H9 (cell line): ENCODE results near the gene TTC27. TPM values are rescaled to one million over a fixed set of nuclear protein-coding genes. Genes with fewer than 3 reads are reported as not detected.

ENCODE experiments used
- DNase-seq: peaks from one replicate; pipeline ENCODE4 v3.0.0-alpha.2; 2017
- H2AFZ ChIP-seq: one replicate; pipeline ENCODE4 v1.6.1; 2013; ENCODE audit warnings: mild to moderate bottlenecking, low read length, control low read depth, moderate library complexity
- H2AK5ac ChIP-seq: 2 replicates; pipeline ENCODE4 v1.6.1; 2013; ENCODE audit warnings: low read length, control low read depth, mixed read lengths; ENCODE audit not compliant: insufficient read length
- H2BK120ac ChIP-seq: one replicate; pipeline ENCODE4 v1.6.1; 2013; ENCODE audit warnings: low read depth, mild to moderate bottlenecking, low read length, control low read depth, inconsistent platforms; ENCODE audit not compliant: poor library complexity, severe bottlenecking
- H2BK12ac ChIP-seq: 2 replicates; pipeline ENCODE4 v1.6.1; 2013; ENCODE audit warnings: low read length, control low read depth, mixed read lengths, low read depth; ENCODE audit not compliant: insufficient read length
- H2BK15ac ChIP-seq: 2 replicates; pipeline ENCODE4 v1.6.1; 2013; ENCODE audit warnings: low read depth, low read length, control low read depth
- H2BK20ac ChIP-seq: one replicate; pipeline ENCODE4 v1.6.1; 2013; ENCODE audit warnings: low read depth, mild to moderate bottlenecking, low read length, control low read depth, inconsistent platforms; ENCODE audit not compliant: poor library complexity, severe bottlenecking
- H2BK5ac ChIP-seq: 2 replicates; pipeline ENCODE4 v1.6.1; 2013; ENCODE audit warnings: low read length, control low read depth, mixed read lengths; ENCODE audit not compliant: insufficient read length
- H3K14ac ChIP-seq: 2 replicates; pipeline ENCODE4 v1.6.1; 2013; ENCODE audit warnings: low read length, control low read depth; ENCODE audit not compliant: insufficient read depth
- H3K18ac ChIP-seq: 2 replicates; pipeline ENCODE4 v1.6.1; 2013; ENCODE audit warnings: low read depth, mild to moderate bottlenecking, mixed read lengths, low read length, control low read depth; ENCODE audit not compliant: insufficient read length
- H3K23ac ChIP-seq: 2 replicates; pipeline ENCODE4 v1.6.1; 2013; ENCODE audit warnings: low read length, control low read depth, mixed read lengths, low read depth; ENCODE audit not compliant: insufficient read length
- H3K23me2 ChIP-seq: 2 replicates; pipeline ENCODE4 v1.6.1; 2013; ENCODE audit warnings: low read depth, mild to moderate bottlenecking, mixed read lengths, low read length, control low read depth; ENCODE audit not compliant: insufficient read length, poor library complexity, severe bottlenecking
- H3K27ac ChIP-seq: 2 replicates; pipeline ENCODE4 v1.5.1; 2013; ENCODE audit warnings: low read length, control low read depth, mixed read lengths, low read depth; ENCODE audit not compliant: insufficient read length
- H3K27me3 ChIP-seq: 2 replicates; pipeline ENCODE4 v1.6.1; 2013; ENCODE audit warnings: low read length, control low read depth, inconsistent platforms; ENCODE audit not compliant: insufficient read depth
- H3K4ac ChIP-seq: 2 replicates; pipeline ENCODE4 v1.6.1; 2013; ENCODE audit warnings: low read depth, mild to moderate bottlenecking, control low read depth, inconsistent platforms, low read length, moderate library complexity
- H3K4me1 ChIP-seq: 2 replicates; pipeline ENCODE4 v1.6.1; 2013; ENCODE audit warnings: low read length, control low read depth, inconsistent platforms; ENCODE audit not compliant: insufficient read depth
- H3K4me2 ChIP-seq: 2 replicates; pipeline ENCODE4 v1.6.1; 2013; ENCODE audit warnings: low read length, control low read depth, mixed read lengths; ENCODE audit not compliant: insufficient read length, insufficient read depth
- H3K56ac ChIP-seq: 2 replicates; pipeline ENCODE4 v1.6.1; 2013; ENCODE audit warnings: low read depth, mild to moderate bottlenecking, mixed read lengths, low read length, control low read depth; ENCODE audit not compliant: insufficient read length
- H3K79me1 ChIP-seq: 2 replicates; pipeline ENCODE4 v1.6.1; 2013; ENCODE audit warnings: low read depth, mild to moderate bottlenecking, moderate library complexity, low read length, control low read depth, inconsistent platforms; ENCODE audit not compliant: insufficient read depth, poor library complexity, severe bottlenecking
- H3K79me2 ChIP-seq: 2 replicates; pipeline ENCODE4 v1.6.1; 2013; ENCODE audit warnings: low read length, control low read depth, inconsistent platforms; ENCODE audit not compliant: insufficient read depth
- H3K9ac ChIP-seq: 2 replicates; pipeline ENCODE4 v1.6.1; 2013; ENCODE audit warnings: low read length, control low read depth, mixed read lengths; ENCODE audit not compliant: insufficient read length; ENCODE audit errors: extremely low read depth
- H3K9me3 ChIP-seq: one replicate; pipeline ENCODE4 v1.6.1; 2013; ENCODE audit warnings: low read depth, low read length, inconsistent platforms; ENCODE audit not compliant: control insufficient read depth
- H3T11ph ChIP-seq: one replicate; pipeline ENCODE4 v1.6.1; 2013; ENCODE audit warnings: mild to moderate bottlenecking, low read length, control low read depth, inconsistent platforms
- H4K20me1 ChIP-seq: one replicate; pipeline ENCODE4 v1.6.1; 2013; ENCODE audit not compliant: control insufficient read depth, insufficient read length, insufficient read depth
- H4K5ac ChIP-seq: 2 replicates; pipeline ENCODE4 v1.6.1; 2013; ENCODE audit warnings: low read depth, mild to moderate bottlenecking, mixed read lengths, low read length, control low read depth; ENCODE audit not compliant: insufficient read length
- H4K8ac ChIP-seq: replicated peaks from 2 replicates; pipeline ENCODE4 v1.6.1; 2013; ENCODE audit warnings: low read length, control low read depth, mixed read lengths, low read depth; ENCODE audit not compliant: insufficient read length
- H4K91ac ChIP-seq: 2 replicates; pipeline ENCODE4 v1.6.1; 2013; ENCODE audit warnings: low read depth, mild to moderate bottlenecking, moderate library complexity, mixed read lengths, low read length, control low read depth; ENCODE audit not compliant: insufficient read length
- H3K27ac Mint-ChIP-seq, 3 experiments: 2 replicates in 2 of 3; 3 replicates in 1 of 3; pipeline ENCODE4 v1.8.0; 2020 to 2021; ENCODE audit warnings: mixed read lengths in 3 of 3, mild to moderate bottlenecking in 1 of 3, moderate library complexity in 1 of 3
- H3K27me3 Mint-ChIP-seq: 2 replicates; pipeline ENCODE4 v1.8.0; 2021; ENCODE audit warnings: low read depth, mild to moderate bottlenecking, moderate library complexity, mixed read lengths
- H3K36me3 Mint-ChIP-seq, 3 experiments: 2 replicates in 2 of 3; 3 replicates in 1 of 3; pipeline ENCODE4 v1.8.0; 2020 to 2021; ENCODE audit warnings: low read depth in 3 of 3, mixed read lengths in 3 of 3; ENCODE audit not compliant: insufficient read depth in 1 of 3
- H3K4me1 Mint-ChIP-seq, 2 experiments: 2 replicates each; pipeline ENCODE4 v1.8.0; 2020; ENCODE audit warnings: mixed read lengths in 2 of 2
- H3K4me3 Mint-ChIP-seq, 2 experiments: 2 replicates in 1 of 2; 3 replicates in 1 of 2; pipeline ENCODE4 v1.8.0; 2020 to 2021; ENCODE audit warnings: mild to moderate bottlenecking in 2 of 2, mixed read lengths in 2 of 2, moderate library complexity in 1 of 2
- H3K9me3 Mint-ChIP-seq, 2 experiments: 2 replicates in 1 of 2; 3 replicates in 1 of 2; pipeline ENCODE4 v1.8.0; 2020; ENCODE audit warnings: mild to moderate bottlenecking in 2 of 2, mixed read lengths in 2 of 2, moderate library complexity in 1 of 2
- WGBS: extraction: QIAGEN DNeasy Blood & Tissue Kit; methylation state at CpG from one replicate; pipeline ENCODE4 v1.1.7; 2013; ENCODE audit warnings: missing lambda C conversion rate, low lambda C conversion rate, mixed read lengths; ENCODE audit not compliant: insufficient read length; ENCODE audit errors: extremely low coverage; 5-methylcytosine and 5-hydroxymethylcytosine counted together
- total RNA-seq: library from RNA; stranded (reverse); gene quantifications from 2 replicates; pipeline ENCODE4 v1.2.1, GENCODE V29; 2021
- TF ChIP-seq, protein P1 (sequence below): fragments of 200-600 bp; sonication (generic); conservative IDR thresholded peaks from 3 replicates; pipeline ENCODE4 v1.8.0; 2021; ENCODE audit warnings: antibody characterized with exemption, mild to moderate bottlenecking

Gene TTC27
- total RNA-seq, 1 experiment from 2014 or later, result 26.0 TPM

DNA sequence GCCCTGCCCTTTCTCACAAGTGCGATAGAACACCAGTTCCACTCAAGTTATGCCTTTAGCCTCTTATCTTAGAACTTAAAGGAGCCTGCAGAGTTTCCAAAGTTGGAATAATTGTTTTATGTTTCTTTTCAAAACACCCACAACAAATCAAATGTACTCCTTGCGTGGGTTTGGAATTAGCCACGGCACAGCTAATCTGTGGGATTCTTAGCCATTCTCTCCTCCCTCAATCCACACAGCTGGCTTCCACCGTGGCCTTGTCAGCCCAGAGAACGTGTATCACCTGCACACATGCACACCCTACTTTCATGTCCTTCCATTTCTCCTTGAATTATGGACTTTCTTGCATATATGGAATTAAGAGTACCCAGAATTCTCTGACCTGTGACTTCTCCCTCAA, 183.8 kb downstream of the TTC27 start:
- H3K27ac ChIP-seq, result no peak overlapping the region
- no peak overlapping the region for H2BK20ac ChIP-seq
- no peak overlapping the region for H4K8ac ChIP-seq
- TF ChIP-seq, protein P1, sequence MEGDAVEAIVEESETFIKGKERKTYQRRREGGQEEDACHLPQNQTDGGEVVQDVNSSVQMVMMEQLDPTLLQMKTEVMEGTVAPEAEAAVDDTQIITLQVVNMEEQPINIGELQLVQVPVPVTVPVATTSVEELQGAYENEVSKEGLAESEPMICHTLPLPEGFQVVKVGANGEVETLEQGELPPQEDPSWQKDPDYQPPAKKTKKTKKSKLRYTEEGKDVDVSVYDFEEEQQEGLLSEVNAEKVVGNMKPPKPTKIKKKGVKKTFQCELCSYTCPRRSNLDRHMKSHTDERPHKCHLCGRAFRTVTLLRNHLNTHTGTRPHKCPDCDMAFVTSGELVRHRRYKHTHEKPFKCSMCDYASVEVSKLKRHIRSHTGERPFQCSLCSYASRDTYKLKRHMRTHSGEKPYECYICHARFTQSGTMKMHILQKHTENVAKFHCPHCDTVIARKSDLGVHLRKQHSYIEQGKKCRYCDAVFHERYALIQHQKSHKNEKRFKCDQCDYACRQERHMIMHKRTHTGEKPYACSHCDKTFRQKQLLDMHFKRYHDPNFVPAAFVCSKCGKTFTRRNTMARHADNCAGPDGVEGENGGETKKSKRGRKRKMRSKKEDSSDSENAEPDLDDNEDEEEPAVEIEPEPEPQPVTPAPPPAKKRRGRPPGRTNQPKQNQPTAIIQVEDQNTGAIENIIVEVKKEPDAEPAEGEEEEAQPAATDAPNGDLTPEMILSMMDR, result no peak
- no peaks in the 10 kb centered on the region; the same call in 1 of the 2 replicates for H3K4me1 ChIP-seq
- Mint-ChIP-seq H3K27ac (no peak overlapping the region), H3K9me3 (no peaks in the 10 kb centered on the region), H3K36me3 (no peaks in the 10 kb centered on the region), H3K4me1 (no peaks in the 10 kb centered on the region), H3K27me3 (no peaks in the 10 kb centered on the region), H3K4me3 (no peak overlapping the region)
- no peaks in the 10 kb centered on the region for H3K79me1 ChIP-seq
- no peak overlapping the region for H2AFZ ChIP-seq
- no peak overlapping the region for H3K23ac ChIP-seq
- no peaks in the 10 kb centered on the region for H3K9me3 ChIP-seq
- no peaks in the 10 kb centered on the region for H4K20me1 ChIP-seq
- no peak for DNase-seq
- no peak overlapping the region for H3T11ph ChIP-seq
- no peak overlapping the region for H4K5ac ChIP-seq
- H3K18ac ChIP-seq, result no peak overlapping the region
- no peak overlapping the region for H3K9ac ChIP-seq
- H3K4me2 ChIP-seq, result no peak overlapping the region
- no peak overlapping the region for H2BK12ac ChIP-seq
- H4K91ac ChIP-seq, result no peak overlapping the region
- no CpG with 5 or more reads among the region's 5 CpGs for WGBS
- H3K79me2 ChIP-seq, result no peaks in the 10 kb centered on the region
- H2BK15ac ChIP-seq, result no peak overlapping the region
- H2BK120ac ChIP-seq, result no peak overlapping the region
- no peak overlapping the region for H2BK5ac ChIP-seq
- H3K4ac ChIP-seq, result no peak overlapping the region
- no peak overlapping the region for H3K56ac ChIP-seq
- no peaks in the 10 kb centered on the region for H3K27me3 ChIP-seq
- no peaks in the 10 kb centered on the region for H3K23me2 ChIP-seq
- H2AK5ac ChIP-seq, result no peak overlapping the region
- H3K14ac ChIP-seq, result no peak overlapping the region
